ENCODE measurements around the gene ASPA. TPM values are rescaled to one million over a fixed set of nuclear protein-coding genes. Genes with fewer than 3 reads are reported as not detected.

ASPA gene
- total RNA-seq, 1 donor = 0.36 TPM

GRCh38 chr17:3546997-3547396 is 71.2 kb downstream of the ASPA start:
- H3K79me2 ChIP-seq (ENCODE audit: insufficient read depth, low read length) = no peaks in the 10 kb centered on the region
- no peak overlapping the region for H2AFZ ChIP-seq (ENCODE audit: low read length)
- H3K4me1 ChIP-seq (ENCODE audit: insufficient read depth, low read length) = no peaks in the 10 kb centered on the region
- H3K27ac ChIP-seq (ENCODE audit: low read depth, low read length) = no peak overlapping the region
- no peak for DNase-seq (ENCODE audit: insufficient read length, low spot score, missing footprints)
- H3K36me3 ChIP-seq (ENCODE audit: insufficient read depth, low read length) = no peaks in the 10 kb centered on the region
- no peak for TF ChIP-seq CTCF (IDR thresholded peaks at IDR 0.05; ENCODE audit: extremely low read depth, low read depth, low read length)
- peaks cover 8% of the 10 kb centered on the region for H3K27me3 ChIP-seq (ENCODE audit: insufficient read depth, low read length)
- no peaks in the 10 kb centered on the region for H3K9me3 ChIP-seq (ENCODE audit: low read depth, low read length)
- no peak overlapping the region for H3K4me3 ChIP-seq (ENCODE audit: insufficient read depth, low read length)
- no peaks in the 10 kb centered on the region for H4K20me1 ChIP-seq (ENCODE audit: insufficient read depth, low read length)
- no peak overlapping the region for H3K4me2 ChIP-seq (ENCODE audit: insufficient read depth, low read length)

- no peak overlapping the region for H3K4me3 ChIP-seq (ENCODE audit: insufficient read depth, low read length)
- H3K4me2 ChIP-seq (ENCODE audit: insufficient read depth, low read length) = no peak overlapping the region
- TF ChIP-seq CTCF (IDR thresholded peaks at IDR 0.05; ENCODE audit: extremely low read depth, low read depth, low read length) = no peak
These were observed 71.8 kb downstream of the ASPA start for GRCh38 chr17:3547628-3548027.

GRCh38 chr17:3549610-3550162 is 73.9 kb downstream of the ASPA start:
- TF ChIP-seq CTCF (IDR thresholded peaks at IDR 0.05; ENCODE audit: extremely low read depth, low read depth, low read length) = no peak
- Histone ChIP-seq H3K27ac (ENCODE audit: low read depth, low read length) (no peak overlapping the region), H3K36me3 (ENCODE audit: insufficient read depth, low read length) (no peaks in the 10 kb centered on the region), H4K20me1 (ENCODE audit: insufficient read depth, low read length) (no peaks in the 10 kb centered on the region), H3K4me1 (ENCODE audit: insufficient read depth, low read length) (no peaks in the 10 kb centered on the region), H2AFZ (ENCODE audit: low read length) (no peak overlapping the region), H3K27me3 (ENCODE audit: insufficient read depth, low read length) (no peaks in the 10 kb centered on the region), H3K4me2 (ENCODE audit: insufficient read depth, low read length) (no peak overlapping the region), H3K9me3 (ENCODE audit: low read depth, low read length) (no peaks in the 10 kb centered on the region), H3K4me3 (ENCODE audit: insufficient read depth, low read length) (no peak overlapping the region), H3K79me2 (ENCODE audit: insufficient read depth, low read length) (no peaks in the 10 kb centered on the region)
- no peak for DNase-seq (ENCODE audit: insufficient read length, low spot score, missing footprints)

More at GRCh38 chr17:3547628-3548027, 71.8 kb downstream of the ASPA start:
- DNase-seq (ENCODE audit: insufficient read length, low spot score, missing footprints) = no peak
- Histone ChIP-seq H3K36me3 (ENCODE audit: insufficient read depth, low read length) (no peaks in the 10 kb centered on the region), H3K27me3 (ENCODE audit: insufficient read depth, low read length) (peaks cover 6% of the 10 kb centered on the region), H3K4me1 (ENCODE audit: insufficient read depth, low read length) (no peaks in the 10 kb centered on the region), H4K20me1 (ENCODE audit: insufficient read depth, low read length) (no peaks in the 10 kb centered on the region), H3K27ac (ENCODE audit: low read depth, low read length) (no peak overlapping the region), H3K9me3 (ENCODE audit: low read depth, low read length) (no peaks in the 10 kb centered on the region), H2AFZ (ENCODE audit: low read length) (no peak overlapping the region), H3K79me2 (ENCODE audit: insufficient read depth, low read length) (no peaks in the 10 kb centered on the region)

GRCh38 chr17:3551189-3551588 is 75.4 kb downstream of the ASPA start:
- Histone ChIP-seq H4K20me1 (ENCODE audit: insufficient read depth, low read length) (no peaks in the 10 kb centered on the region), H3K79me2 (ENCODE audit: insufficient read depth, low read length) (no peaks in the 10 kb centered on the region), H3K27me3 (ENCODE audit: insufficient read depth, low read length) (no peaks in the 10 kb centered on the region), H3K9me3 (ENCODE audit: low read depth, low read length) (no peaks in the 10 kb centered on the region), H2AFZ (ENCODE audit: low read length) (no peak overlapping the region), H3K4me2 (ENCODE audit: insufficient read depth, low read length) (no peak overlapping the region), H3K4me3 (ENCODE audit: insufficient read depth, low read length) (no peak overlapping the region), H3K36me3 (ENCODE audit: insufficient read depth, low read length) (no peaks in the 10 kb centered on the region), H3K27ac (ENCODE audit: low read depth, low read length) (no peak overlapping the region), H3K4me1 (ENCODE audit: insufficient read depth, low read length) (no peaks in the 10 kb centered on the region)
- TF ChIP-seq CTCF (IDR thresholded peaks at IDR 0.05; ENCODE audit: extremely low read depth, low read depth, low read length) = no peak
- peak; percentile 69 for DNase-seq (ENCODE audit: insufficient read length, low spot score, missing footprints)
